Esophagus squamous epithelium (tissue), 4 donors: Measurements from ENCODE around the gene LRRIQ1.

Experiments
- CTCF ChIP-seq, 6 experiments: fragments of 450-650 bp in 4 of 6; fragments of 200-600 bp in 2 of 6; sonication (generic) in 2 of 6; IDR thresholded peaks; one replicate each; pipeline ENCODE4 v1.5.1; 2016 to 2019; ENCODE audit warnings: antibody characterized with exemption in 6 of 6, mild to moderate bottlenecking in 4 of 6, moderate library complexity in 4 of 6
- POLR2A ChIP-seq, 4 donors: fragments of 450-650 bp; IDR thresholded peaks; one replicate each; pipeline ENCODE4 v1.6.1; 2017; ENCODE audit warnings: antibody characterized with exemption in 4 of 4, mild to moderate bottlenecking in 4 of 4, moderate library complexity in 3 of 4

- no peak for TF ChIP-seq POLR2A (IDR thresholded peaks at IDR 0.05)
- no peak for TF ChIP-seq CTCF (IDR thresholded peaks at IDR 0.05)
These were observed 41.7 kb upstream of the LRRIQ1 start for GRCh38 chr12:84994426-84994825.
